Measurements from ENCODE around the gene DIAPH1.
A peak's percentile ranks its signal among the peaks of the same experiment; 100 is the strongest.
"Not testable (repeated sequence)": the region's sequence is repeated elsewhere in the genome, so short reads cannot be mapped to it uniquely, and the experiment has no call there.

DIAPH1 gene

DNA sequence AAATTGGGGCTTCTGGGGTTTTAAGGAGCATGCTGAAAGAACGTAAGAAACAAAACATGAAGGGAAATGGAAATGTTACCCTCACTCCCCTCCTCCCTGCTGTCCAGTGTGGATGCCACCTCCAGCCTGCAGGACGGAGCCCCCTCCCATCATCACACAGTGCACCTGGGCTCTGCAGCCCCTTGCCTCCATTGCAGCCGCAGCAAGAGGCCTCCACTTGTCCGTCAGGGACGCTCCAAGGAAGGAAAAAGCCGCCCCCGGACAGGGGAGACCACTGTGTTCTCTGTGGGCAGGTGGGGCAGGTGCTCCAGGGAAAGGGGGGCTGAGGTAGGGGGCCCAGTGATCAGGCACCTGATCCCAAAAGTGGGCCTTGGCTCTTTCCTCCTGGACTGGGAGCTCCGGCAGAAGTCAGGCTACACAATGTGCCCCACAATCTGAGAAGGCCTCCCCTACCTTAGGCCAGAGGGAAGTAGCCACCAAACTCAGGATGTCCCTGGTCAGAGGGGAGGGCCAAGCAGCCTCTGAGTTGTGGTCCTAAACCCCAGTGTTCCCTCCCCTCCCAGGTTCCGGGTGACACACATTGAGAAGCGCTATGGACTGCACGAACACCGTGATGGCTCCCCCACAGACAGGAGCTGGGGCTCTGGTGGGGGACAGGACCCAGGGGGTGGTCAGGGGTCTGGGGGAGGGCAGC, 20.7 kb upstream of the DIAPH1 start:
- DNase-seq: no peak

DNA sequence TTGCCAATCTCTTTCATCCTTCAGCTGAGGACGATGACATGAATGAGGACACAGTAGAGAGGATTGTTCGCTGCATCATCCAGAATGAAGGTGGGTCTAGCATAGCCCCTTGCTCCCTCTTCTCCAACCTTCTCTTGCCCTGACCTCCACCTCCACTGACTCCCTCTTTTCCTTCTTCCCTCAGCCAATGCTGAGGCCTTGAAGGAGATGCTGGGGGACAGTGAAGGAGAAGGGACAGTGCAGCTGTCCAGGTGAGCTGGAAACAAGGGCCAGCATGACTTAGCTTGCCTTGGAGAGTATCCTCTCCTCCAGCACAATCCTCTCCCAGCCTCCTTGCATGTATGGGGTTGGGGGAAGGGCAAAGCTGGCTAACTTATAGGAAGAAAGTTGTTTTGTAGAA, 20.0 kb upstream of the DIAPH1 start:
- no peak for DNase-seq

DNA sequence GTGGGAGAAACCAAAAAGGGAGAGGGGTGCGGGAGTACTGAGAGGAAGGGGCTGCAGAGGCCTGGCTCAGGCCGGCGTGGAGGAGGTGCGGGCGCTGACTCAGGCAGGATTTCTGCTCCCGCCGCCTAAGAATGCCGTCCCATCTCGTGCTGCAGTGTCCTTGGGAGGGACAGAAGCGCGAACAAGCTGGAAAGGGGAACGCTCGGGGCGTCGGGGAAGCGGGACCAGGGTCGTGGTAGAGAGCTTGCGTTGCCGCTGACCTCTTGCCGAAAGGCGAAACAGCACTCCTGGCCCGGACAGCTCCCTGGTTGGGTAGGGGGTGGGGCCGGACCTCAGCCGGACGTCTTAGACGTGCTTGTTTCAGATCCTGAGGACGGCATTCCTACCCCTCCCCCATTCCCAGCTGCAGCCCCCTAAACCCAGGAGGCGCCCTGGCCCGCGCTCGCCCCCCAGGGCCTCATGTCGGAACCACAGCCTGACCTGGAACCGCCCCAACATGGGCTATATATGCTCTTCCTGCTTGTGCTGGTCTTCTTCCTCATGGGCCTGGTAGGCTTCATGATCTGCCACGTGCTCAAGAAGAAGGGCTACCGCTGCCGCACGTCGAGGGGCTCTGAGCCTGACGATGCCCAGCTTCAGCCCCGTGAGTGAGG, 19.1 kb upstream of the DIAPH1 start:
- DNase-seq: peak; percentile 49 to 67

- peak; percentile 49 to 76 for DNase-seq
These were observed 18.4 kb upstream of the DIAPH1 start for GRCh38 chr5:141637123-141637766.

GRCh38 chr5:141636413-141637122, 17.8 kb upstream of the DIAPH1 start, which contains the start of the genes HDAC3 and RELL2:
TSS of gene HDAC3 (minus strand) at chr5:141636849. CDS start at chr5:141636790, 59 bp downstream.
TSS of gene RELL2 (plus strand) at chr5:141636997. CDS start at chr5:141638226, 1,229 bp downstream.
- DNase-seq: peak; percentile 73 to 94

- no peak for DNase-seq
These were observed 17.3 kb upstream of the DIAPH1 start for GRCh38 chr5:141636106-141636412.

DNA sequence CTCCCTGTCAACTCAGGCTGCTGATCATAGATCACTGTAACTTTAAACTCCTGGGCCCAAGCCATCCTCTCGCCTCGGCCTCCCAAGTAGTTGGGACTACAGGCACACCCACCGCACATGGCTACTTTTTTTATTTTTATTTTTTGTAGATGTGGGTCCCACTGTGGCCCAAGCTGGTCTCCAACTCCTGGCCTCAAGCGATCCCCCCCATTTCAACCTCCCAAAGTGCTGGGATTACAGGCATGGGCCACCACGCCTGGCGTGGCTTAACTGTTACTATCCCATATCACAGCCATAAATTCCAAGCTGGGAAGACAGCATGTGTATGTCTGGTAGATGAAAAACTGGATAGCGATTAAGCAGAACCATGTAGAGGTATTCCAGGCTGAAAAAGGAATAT, 16.8 kb upstream of the DIAPH1 start:
- DNase-seq: no peak

DNA sequence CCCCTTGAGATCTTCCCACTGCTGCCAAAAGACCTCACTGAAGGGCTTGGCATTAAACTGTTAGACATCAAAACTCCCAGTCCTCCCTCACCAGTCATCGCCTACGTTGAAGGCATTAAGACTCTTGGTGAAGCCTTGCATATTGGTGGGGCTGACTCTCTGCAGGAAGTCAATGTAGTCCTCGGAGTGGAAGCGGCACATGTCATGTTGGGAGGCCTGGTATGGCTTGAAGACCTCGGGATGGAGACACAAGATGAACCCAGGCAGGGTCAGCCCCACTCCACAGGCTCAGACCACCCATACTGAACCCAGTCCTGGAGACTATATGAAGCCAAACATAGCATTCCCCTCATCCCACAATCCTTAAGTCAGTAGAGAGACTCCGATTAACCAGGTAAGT, 15.9 kb upstream of the DIAPH1 start:
- DNase-seq: no peak

DNA sequence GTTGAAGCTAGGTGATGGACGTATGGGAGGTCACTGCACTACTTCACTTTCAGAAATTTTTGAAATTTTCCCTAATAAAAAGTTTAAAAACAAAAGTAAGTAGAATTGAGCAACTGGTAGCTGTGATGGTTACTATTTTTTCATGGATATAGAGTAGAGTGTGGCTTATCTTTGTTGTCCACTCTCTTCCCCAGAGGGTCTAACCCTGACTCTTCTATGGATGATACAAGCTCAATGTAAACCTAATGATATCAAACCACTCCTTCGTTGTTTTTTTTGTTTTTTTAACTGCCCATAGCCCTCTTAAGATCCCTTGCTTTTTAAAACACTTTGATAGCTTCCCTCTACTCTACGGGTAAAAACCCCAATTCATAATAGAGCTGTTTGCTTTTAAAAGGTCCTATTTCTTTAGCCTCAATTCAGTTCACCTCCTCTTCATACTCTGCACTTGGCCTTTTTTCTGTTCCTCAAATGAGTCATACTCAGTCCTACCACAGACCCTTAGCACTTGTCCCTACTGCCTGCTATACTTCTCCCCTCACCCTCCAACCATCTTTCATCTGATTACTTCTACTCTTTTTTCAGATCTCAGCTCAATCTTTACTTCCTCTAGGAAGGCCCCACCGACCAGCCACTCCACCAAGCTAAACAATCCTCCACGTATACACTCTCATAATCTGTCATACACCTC, 15.2 kb upstream of the DIAPH1 start:
- no peak for DNase-seq

- no peak for DNase-seq
These were observed 13.8 kb upstream of the DIAPH1 start for GRCh38 chr5:141632650-141633049.

DNA sequence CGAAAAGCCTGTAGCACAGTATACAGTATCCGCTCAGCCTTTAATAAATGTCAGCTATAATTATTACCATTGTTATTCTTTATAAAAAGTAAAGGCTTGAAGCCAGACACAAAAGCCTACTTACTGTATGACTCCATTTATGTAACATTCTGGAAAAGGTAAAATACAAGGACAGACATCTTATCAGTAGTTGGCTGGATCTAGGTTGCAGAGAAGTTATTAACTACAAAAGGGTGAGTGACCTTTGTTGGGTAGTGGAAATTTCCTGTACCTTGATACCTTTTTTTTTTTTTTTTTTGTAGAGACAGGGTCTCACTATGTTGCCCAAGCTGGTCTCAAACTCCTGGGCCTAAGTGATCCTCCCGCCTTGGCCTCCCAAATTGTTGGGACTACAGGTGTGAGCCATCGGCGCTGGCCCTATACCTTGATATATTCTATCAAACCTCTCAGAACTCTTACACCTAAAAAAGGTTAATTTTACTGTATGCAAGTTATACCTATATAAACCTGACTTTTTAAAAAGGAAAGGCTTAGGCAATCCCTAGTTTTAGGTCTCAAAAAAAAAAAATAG, 11.9 kb upstream of the DIAPH1 start:
- no peak for DNase-seq

GRCh38 chr5:141628175-141628788, 9.5 kb upstream of the DIAPH1 start:
- DNase-seq: no peak

GRCh38 chr5:141623611-141624010, 4.8 kb upstream of the DIAPH1 start:
- no peak for DNase-seq

GRCh38 chr5:141623186-141623585, 4.4 kb upstream of the DIAPH1 start:
- no peak for DNase-seq

GRCh38 chr5:141618030-141618803, 583 bp downstream of the DIAPH1 start:
- DNase-seq: peak; percentile 83 to 84

DNA sequence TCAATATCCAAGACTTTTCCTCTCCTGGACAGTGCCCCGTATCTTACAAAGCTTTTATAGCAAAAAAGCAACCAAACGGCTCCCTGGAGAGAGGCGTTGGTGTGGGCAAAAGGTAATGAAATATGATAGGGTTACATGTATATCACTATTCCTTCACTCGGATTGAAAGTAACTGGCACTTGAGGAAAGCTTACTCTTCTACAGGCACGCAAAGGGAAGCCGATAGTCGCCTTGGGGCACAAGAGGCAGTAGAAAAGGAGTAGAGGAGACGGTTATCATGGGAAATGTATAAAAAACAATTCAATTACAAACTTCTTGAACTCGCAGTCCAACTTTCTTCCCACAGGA, 1.1 kb downstream of the DIAPH1 start:
- DNase-seq: peak; percentile 46 to 50

DNA sequence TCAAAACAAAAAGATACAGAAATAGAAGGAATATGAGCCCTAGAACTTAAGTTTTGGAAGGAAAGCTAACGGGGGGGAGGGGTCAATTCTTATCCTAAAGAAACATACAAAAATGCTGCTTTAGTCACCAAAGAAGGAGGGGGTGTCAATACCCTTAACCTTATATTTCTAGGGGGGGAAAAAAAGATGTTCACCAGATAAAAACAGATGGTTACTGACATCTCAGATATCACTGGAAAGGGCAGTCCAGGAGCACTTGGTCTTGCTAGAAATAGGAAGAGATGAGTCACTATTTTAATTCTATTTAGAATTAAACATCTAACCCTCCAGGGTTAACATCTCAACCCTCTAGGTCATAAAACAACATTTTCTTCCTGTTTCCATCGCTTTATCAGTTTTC, 1.7 kb downstream of the DIAPH1 start:
- no peak for DNase-seq

DNA sequence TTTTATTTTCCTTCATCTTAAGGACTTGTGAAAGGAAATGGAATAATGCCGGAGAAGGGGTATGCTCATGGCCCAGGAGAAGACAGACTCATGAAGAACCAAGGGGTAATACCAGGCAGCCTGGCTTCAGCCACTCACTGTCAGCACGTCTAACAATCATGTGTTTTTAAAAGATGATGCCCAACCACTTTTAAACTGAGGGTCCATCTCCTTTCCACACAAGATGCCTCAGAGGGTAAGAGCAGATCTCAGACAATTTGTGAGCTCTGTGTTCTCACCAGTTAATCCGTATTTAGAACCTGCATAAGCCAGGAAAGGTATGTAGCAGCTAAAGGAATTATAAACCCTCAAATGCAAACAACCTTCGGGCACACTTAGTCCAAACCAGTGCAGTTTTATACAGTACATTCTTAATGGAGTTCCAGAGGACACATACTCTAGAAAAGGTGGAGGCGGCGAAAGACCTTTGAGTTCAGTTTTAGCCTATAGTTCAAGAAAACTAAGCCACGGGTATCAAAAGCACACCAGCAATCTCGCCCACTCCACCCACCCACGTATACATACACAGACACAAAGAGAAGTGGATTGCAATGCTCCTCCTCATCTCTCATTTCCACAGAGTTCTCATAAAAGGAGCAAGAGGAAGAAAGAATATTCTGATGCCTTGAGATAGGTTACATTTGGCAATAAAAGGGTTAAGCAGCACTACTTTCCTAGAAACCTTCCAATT, 2.6 kb downstream of the DIAPH1 start:
- DNase-seq: no peak

- no peak for DNase-seq
These were observed 5.5 kb downstream of the DIAPH1 start for GRCh38 chr5:141613344-141613743.

DNA sequence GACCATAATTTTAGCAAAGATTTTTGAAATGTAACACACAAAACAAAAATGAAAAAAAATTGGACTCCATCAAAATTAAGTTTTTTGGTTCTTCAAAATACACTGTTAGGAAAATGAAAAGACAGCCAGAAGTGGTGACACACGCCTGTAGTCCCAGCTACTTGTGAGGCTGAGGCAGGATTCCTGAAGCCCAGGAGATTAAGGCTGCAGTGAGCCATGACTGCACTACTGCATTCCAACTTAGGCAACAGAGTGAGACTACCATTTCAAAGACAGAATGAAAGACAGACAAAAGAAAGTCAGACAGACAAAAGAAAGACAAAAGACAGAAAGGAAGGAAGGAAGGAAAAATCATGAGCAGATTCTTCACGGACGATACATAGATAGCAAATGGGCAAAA, 7.5 kb downstream of the DIAPH1 start:
- DNase-seq: no peak

GRCh38 chr5:141609921-141610320, 8.9 kb downstream of the DIAPH1 start:
- not testable (repeated sequence) for DNase-seq
